Measurements from ENCODE around the gene ABHD8.

ABHD8 gene

GRCh38 chr19:17262557-17262956, 40.7 kb downstream of the ABHD8 start:
- no peak for DNase-seq

- peak; percentile 88 for DNase-seq
Observed at GRCh38 chr19:17260842-17261325, 42.3 kb downstream of the ABHD8 start.

- no peak for DNase-seq
Observed at GRCh38 chr19:17259934-17260333, 43.3 kb downstream of the ABHD8 start.

GRCh38 chr19:17259118-17259780, 44.0 kb downstream of the ABHD8 start:
- DNase-seq = no peak

- no peak for DNase-seq
Observed at GRCh38 chr19:17256130-17256529, 47.1 kb downstream of the ABHD8 start.

- DNase-seq = no peak
Observed at GRCh38 chr19:17255150-17255621, 48.0 kb downstream of the ABHD8 start.

- no peak for DNase-seq
Observed at GRCh38 chr19:17254636-17255035, 48.6 kb downstream of the ABHD8 start.

- no peak for DNase-seq
Observed at GRCh38 chr19:17249887-17250548, 53.2 kb downstream of the ABHD8 start.

GRCh38 chr19:17248011-17248776, 55.0 kb downstream of the ABHD8 start:
- no peak for DNase-seq

GRCh38 chr19:17246681-17247425, 56.4 kb downstream of the ABHD8 start:
- no peak for DNase-seq

- no peak for DNase-seq
Observed at GRCh38 chr19:17245535-17245984, 57.7 kb downstream of the ABHD8 start, which contains the start of gene NR2F6. Gene NR2F6, minus strand, starts transcription at chr19:17245919. Its CDS starts 699 bp downstream, at chr19:17245220.

- DNase-seq = no peak
Observed at GRCh38 chr19:17244618-17245534, 58.3 kb downstream of the ABHD8 start.

- no peak for DNase-seq
Observed at GRCh38 chr19:17243830-17244617, 59.2 kb downstream of the ABHD8 start.

- no peak for DNase-seq
Observed at GRCh38 chr19:17243211-17243829, 59.9 kb downstream of the ABHD8 start.

- no peak for DNase-seq
Observed at GRCh38 chr19:17242431-17243208, 60.6 kb downstream of the ABHD8 start.
